Adrenal gland (tissue), 12 donors: ENCODE measurements around the gene NAA20. TPM values are rescaled to one million over a fixed set of nuclear protein-coding genes. Genes with fewer than 3 reads are reported as not detected.
A peak's percentile ranks its signal among the peaks of the same experiment; 100 is the strongest.

ENCODE experiments used
- DNase-seq, 7 donors: peaks; one replicate each; pipeline ENCODE4 v3.0.0-alpha.2; 2019 to 2020
- H3K27ac ChIP-seq, 5 donors: fragments of 200-600 bp; sonication (generic) in 4 of 5; 1 replicate in 3 of 5; 2 replicates in 2 of 5; pipeline versions ENCODE4 v1.5.1 to v1.8.0; 2016 to 2020; ENCODE audit warnings: mild to moderate bottlenecking in 1 of 5
- H3K27me3 ChIP-seq: fragments of 200-600 bp; 2 replicates; pipeline ENCODE4 v1.8.0; 2021
- H3K36me3 ChIP-seq, 2 donors: fragments of 200-600 bp; replicated peaks in 1 of 2; 1 replicate in 1 of 2; 2 replicates in 1 of 2; pipeline versions ENCODE4 v1.5.1 to v1.8.0; 2018 to 2022
- H3K4me1 ChIP-seq, 2 donors: fragments of 200-600 bp; replicated peaks in 1 of 2; 1 replicate in 1 of 2; 2 replicates in 1 of 2; pipeline versions ENCODE4 v1.5.1 to v1.8.0; 2018 to 2021
- H3K4me3 ChIP-seq, 4 donors: fragments of 200-600 bp; sonication (generic) in 3 of 4; one replicate each; pipeline ENCODE4 v1.5.1; 2016 to 2018
- H3K9me3 ChIP-seq, 3 donors: fragments of 200-600 bp; sonication (generic) in 1 of 3; replicated peaks in 1 of 3; 1 replicate in 2 of 3; 2 replicates in 1 of 3; pipeline versions ENCODE4 v1.5.1 to v1.8.0; 2016 to 2021
- CTCF ChIP-seq, 6 experiments: fragments of 450-650 bp in 4 of 6; fragments of 200-600 bp in 2 of 6; sonication (generic) in 1 of 6; IDR thresholded peaks; 1 replicate in 5 of 6; 2 replicates in 1 of 6; pipeline versions ENCODE4 v1.5.1 to v1.8.0; 2016 to 2021; ENCODE audit warnings: antibody characterized with exemption in 6 of 6, mild to moderate bottlenecking in 2 of 6, moderate library complexity in 1 of 6
- POLR2A ChIP-seq, 2 donors: fragments of 450-650 bp; IDR thresholded peaks; one replicate each; pipeline ENCODE4 v1.6.1; 2017; ENCODE audit warnings: antibody characterized with exemption in 2 of 2, mild to moderate bottlenecking in 2 of 2, moderate library complexity in 1 of 2
- WGBS, 4 donors: extraction: QIAGEN DNeasy Blood & Tissue Kit in 2 of 4; methylation state at CpG; one replicate each; pipeline versions ENCODE4 v1.1.5 to v1.1.7; 2013 to 2017; 5-methylcytosine and 5-hydroxymethylcytosine counted together
- intact Hi-C, 2 donors: fragments of 100-400 bp; cut with DNase I; formaldehyde crosslinking; loops; one replicate each; pipeline versions ENCODE4 v1.14.1 to v1.15.0; 2022 to 2023
- polyA plus RNA-seq, 3 donors: library from polyadenylated mRNA; stranded (reverse); fragments of 200-250 nt in 2 of 3; fragments of 350-450 nt in 1 of 3; fragmentation: Illumina TruSeq in 1 of 3; extraction: RNeasy Lipid Tissue Mini Kit (QIAGEN cat#74804) in 1 of 3; gene quantifications; one replicate each; pipeline ENCODE4 v1.2.3, GENCODE V29; 2013 to 2014
- total RNA-seq, 9 donors: library from RNA; depleted of rRNA in 4 of 9; stranded (reverse); fragments of >200 nt in 4 of 9; fragments of 120-200 nt in 1 of 9; fragmentation: NEBNext Ultra II Directional in 1 of 9; extraction: Animal tissue kit (Norgen Biotek cat#: 25700) in 1 of 9; gene quantifications; one replicate each; pipeline versions ENCODE4 v1.1.0 to v1.2.4, GENCODE V29; 2013 to 2023
- donor health status: healthy with polysubstance abuse.
- donor health status: Bipolar disorder and iron deficiency.
- donor health status: DM: yes; HTN: yes; CAD: no.
- donor health status: DM: no; HTN: no; CAD: no.
- donor health status: DM: no; HTN: no; CAD: no.
- donor health status: DM: yes; HTN: yes; CAD: no.

The NAA20 gene
- total and polyA plus RNA-seq, 12 donors = 19.4 to 124 (median 59.0) TPM

DNA sequence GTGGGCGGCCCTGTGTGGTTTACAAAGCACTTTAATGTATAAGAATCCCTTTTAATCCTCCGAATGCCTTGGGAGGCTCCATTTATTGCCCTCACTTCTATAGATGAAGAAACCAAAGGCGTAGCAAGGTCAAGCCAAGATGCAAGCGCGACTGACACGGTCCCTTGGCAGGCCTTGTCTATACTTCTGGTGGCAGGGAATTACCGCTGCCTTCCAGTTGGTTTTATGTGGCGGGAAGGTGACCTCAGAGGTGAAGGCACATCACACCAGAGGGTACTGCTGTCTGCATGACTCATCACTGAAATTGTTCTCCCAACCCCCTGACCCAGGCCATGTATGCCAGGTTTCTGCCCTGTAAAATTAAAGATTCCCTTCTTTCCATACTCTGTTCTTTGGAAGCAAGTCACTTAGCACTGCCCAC is 36.1 kb upstream of the NAA20 start:
- Histone ChIP-seq H3K4me1 (peaks cover 26 to 53% of the 10 kb centered on the region in 2 donors), H3K27ac (peak overlapping the region in 2 of 5 donors; percentile 16 to 29), H3K9me3 (no peaks in the 10 kb centered on the region), H3K4me3 (no peak overlapping the region), H3K36me3 (no peaks in the 10 kb centered on the region), H3K27me3 (no peaks in the 10 kb centered on the region)
- 76 to 86% (median 82%) methylated on average over 8 of the region's 8 CpGs for WGBS, 4 donors
- intact Hi-C loops = no loop called here
- TF ChIP-seq CTCF (IDR thresholded peaks at IDR 0.05) (no peak), POLR2A (IDR thresholded peaks at IDR 0.05) (no peak)
- DNase-seq = peak in 6 of 7 donors; percentile 39 to 65 (median 44)

DNA sequence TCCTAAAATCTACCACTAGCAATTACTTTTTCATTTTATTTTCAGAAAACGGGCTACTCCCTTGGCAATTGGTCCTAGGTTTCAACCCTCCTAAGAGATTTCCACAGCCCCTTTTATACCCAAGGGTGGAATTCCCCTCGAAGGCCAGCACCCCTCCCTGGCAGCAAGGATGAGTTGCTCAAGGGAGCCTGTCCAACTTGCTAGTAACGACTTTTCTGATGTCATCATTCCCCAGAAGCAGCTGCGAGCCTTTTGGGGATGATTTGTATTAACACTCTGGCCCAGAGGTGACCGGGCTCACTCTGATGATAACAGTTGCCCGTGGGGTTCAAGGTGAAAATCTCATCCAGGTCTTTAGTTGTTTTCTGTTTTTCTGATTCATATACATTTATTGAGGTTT is 30.7 kb upstream of the NAA20 start:
- H3K4me3 ChIP-seq = no peak overlapping the region
- intact Hi-C loops = no loop called here
- 25 to 33% (median 31%) methylated on average over 6 of the region's 6 CpGs for WGBS, 4 donors
- TF ChIP-seq CTCF (IDR thresholded peaks at IDR 0.05) (no peak), POLR2A (IDR thresholded peaks at IDR 0.05) (no peak)
- no peaks in the 10 kb centered on the region for H3K27me3 ChIP-seq
- peak overlapping the region in 3 of 5 donors; percentile 15 to 53 (median 35) for H3K27ac ChIP-seq
- H3K36me3 ChIP-seq = no peaks in the 10 kb centered on the region
- H3K4me1 ChIP-seq = peaks cover 11 to 40% of the 10 kb centered on the region in 2 donors
- DNase-seq = peak in 5 of 7 donors; percentile 54 to 75 (median 58)
- H3K9me3 ChIP-seq = no peaks in the 10 kb centered on the region

GRCh38 chr20:19987046-19987445 is 30.1 kb upstream of the NAA20 start:
- intact Hi-C loops = no loop called here
- Histone ChIP-seq H3K9me3 (no peaks in the 10 kb centered on the region), H3K4me1 (peaks cover 11 to 43% of the 10 kb centered on the region in 2 donors), H3K27me3 (no peaks in the 10 kb centered on the region), H3K36me3 (no peaks in the 10 kb centered on the region), H3K27ac (peak overlapping the region in 3 of 5 donors; percentile 15 to 53 (median 35)), H3K4me3 (no peak overlapping the region)
- WGBS, 4 donors = 68 to 75% (median 73%) methylated on average over 4 of the region's 4 CpGs
- DNase-seq = no peak
- no peak for TF ChIP-seq POLR2A (IDR thresholded peaks at IDR 0.05)
- TF ChIP-seq CTCF (IDR thresholded peaks at IDR 0.05) = no peak

DNA sequence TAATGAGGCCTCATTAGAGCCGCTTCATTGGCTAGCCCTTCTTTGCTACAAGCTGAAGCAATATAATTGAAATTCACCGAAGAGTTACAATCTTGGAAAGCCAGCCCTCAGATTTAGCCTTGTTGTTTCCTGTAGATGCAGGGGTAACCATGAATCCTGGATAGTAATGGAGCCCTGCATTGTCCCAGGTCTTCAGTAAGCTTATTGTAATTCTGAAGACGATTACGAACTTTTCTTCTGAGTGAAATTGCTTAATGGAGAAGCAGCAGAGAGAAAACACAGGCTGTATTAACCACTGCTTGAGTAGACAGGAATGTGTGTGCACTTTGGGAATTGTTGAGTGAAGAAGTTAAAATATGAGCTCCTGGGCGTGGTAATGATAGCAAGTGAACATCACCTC is 26.3 kb upstream of the NAA20 start:
- DNase-seq = no peak
- Histone ChIP-seq H3K27ac (no peak overlapping the region), H3K4me3 (no peak overlapping the region), H3K9me3 (no peaks in the 10 kb centered on the region), H3K4me1 (peaks cover 26 to 60% of the 10 kb centered on the region in 2 donors), H3K27me3 (no peaks in the 10 kb centered on the region), H3K36me3 (no peaks in the 10 kb centered on the region)
- intact Hi-C loops = loop anchor here in 1 of 2 donors (10.0 kb wide), 2 partner anchors 66 to 296 kb away; no protein-coding TSS in a partner anchor
- 84 to 99% (median 93%) methylated on average over 4 to 5 of the region's 5 CpGs for WGBS, 4 donors
- no peak for TF ChIP-seq POLR2A (IDR thresholded peaks at IDR 0.05)
- TF ChIP-seq CTCF (IDR thresholded peaks at IDR 0.05) = no peak
